Measurements from ENCODE around the gene TMEM272.

- TF ChIP-seq POLR2A (IDR thresholded peaks at IDR 0.05; ENCODE audit: low read depth, low read length) (no peak), RAD21 (IDR thresholded peaks at IDR 0.05; ENCODE audit: low read length) (no peak), CTCF (conservative IDR thresholded peaks at IDR 0.05; ENCODE audit: low read depth, low read length) (no peak), USF2 (IDR thresholded peaks at IDR 0.05; ENCODE audit: low read depth, low read length) (no peak)
These were observed 21.6 kb downstream of the TMEM272 start for GRCh38 chr13:51823359-51823758.
